HepG2 (cell line): ENCODE measurements around the gene OTUB2. TPM values are rescaled to one million over a fixed set of nuclear protein-coding genes. Genes with fewer than 3 reads are reported as not detected.

Experiments
- ADNP ChIP-seq: sonication (generic); formaldehyde crosslinking; IDR thresholded peaks from 2 replicates; pipeline ENCODE4 v1.4.0; 2020; ENCODE audit warnings: missing genetic modification reagents
- HOXA3 ChIP-seq: sonication (generic); formaldehyde crosslinking; IDR thresholded peaks from 2 replicates; pipeline ENCODE4 v1.5.0; 2020; ENCODE audit warnings: missing genetic modification reagents
- KDM5B ChIP-seq: sonication (generic); formaldehyde crosslinking; IDR thresholded peaks from 2 replicates; pipeline ENCODE4 v1.4.0; 2020; ENCODE audit warnings: missing genetic modification reagents, mild to moderate bottlenecking, borderline replicate concordance
- MED13 ChIP-seq: sonication (generic); formaldehyde crosslinking; IDR thresholded peaks from 2 replicates; pipeline ENCODE4 v1.5.0; 2020; ENCODE audit warnings: missing genetic modification reagents
- NAIF1 ChIP-seq: sonication (generic); formaldehyde crosslinking; IDR thresholded peaks from 2 replicates; pipeline ENCODE4 v1.5.0; 2020; ENCODE audit warnings: mild to moderate bottlenecking, missing genetic modification reagents, borderline replicate concordance
- NR1H2 ChIP-seq: sonication (generic); formaldehyde crosslinking; IDR thresholded peaks from 2 replicates; pipeline ENCODE4 v1.8.1; 2022; ENCODE audit warnings: low read depth, missing genetic modification reagents, borderline replicate concordance
- PRDM4 ChIP-seq: sonication (generic); formaldehyde crosslinking; IDR thresholded peaks from 2 replicates; pipeline ENCODE4 v1.9.0; 2021; ENCODE audit warnings: missing genetic modification reagents, borderline replicate concordance
- PTBP1 ChIP-seq: fragments of 200-400 bp; formaldehyde crosslinking; IDR thresholded peaks from 2 replicates; pipeline ENCODE4 v1.6.1; 2018; ENCODE audit warnings: low read length, low read depth; ENCODE audit not compliant: poor library complexity, severe bottlenecking
- RXRA ChIP-seq: sonication (generic); formaldehyde crosslinking; IDR thresholded peaks from 2 replicates; pipeline ENCODE4 v1.5.1; 2020; ENCODE audit warnings: missing genetic modification reagents
- SNAI1 ChIP-seq: sonication (generic); formaldehyde crosslinking; IDR thresholded peaks from 2 replicates; pipeline ENCODE4 v1.5.0; 2020; ENCODE audit warnings: mild to moderate bottlenecking, missing genetic modification reagents, borderline replicate concordance
- ZNF318 ChIP-seq: sonication (generic); formaldehyde crosslinking; IDR thresholded peaks from 2 replicates; pipeline ENCODE4 v1.4.0; 2020; ENCODE audit warnings: mild to moderate bottlenecking, missing genetic modification reagents
- ZNF512 ChIP-seq: sonication (generic); formaldehyde crosslinking; IDR thresholded peaks from 2 replicates; pipeline ENCODE4 v1.4.0; 2020; ENCODE audit warnings: mild to moderate bottlenecking, missing genetic modification reagents
- ZNF614 ChIP-seq: IDR thresholded peaks from 2 replicates; pipeline ENCODE4 v1.6.1; 2018; ENCODE audit warnings: missing biosample characterization, missing genetic modification reagents, inconsistent platforms, borderline replicate concordance
- ZNF691 ChIP-seq: sonication (generic); formaldehyde crosslinking; IDR thresholded peaks from 2 replicates; pipeline ENCODE4 v1.4.0; 2020; ENCODE audit warnings: missing genetic modification reagents, low read depth, mild to moderate bottlenecking, borderline replicate concordance
- ZNF776 ChIP-seq: sonication (generic); formaldehyde crosslinking; IDR thresholded peaks from 2 replicates; pipeline ENCODE4 v1.4.0; 2020; ENCODE audit warnings: mild to moderate bottlenecking, missing genetic modification reagents
- polyA plus RNA-seq, 8 experiments: library from polyadenylated mRNA; depleted of rRNA in 3 of 8; stranded (reverse) in 7 of 8; unstranded in 1 of 8; fragments of >200 nt; fragmentation: Illumina TruSeq in 4 of 8; extraction: Trizol in 4 of 8; gene quantifications; 2 replicates each; pipeline versions ENCODE4 v1.2.1 to v1.2.3, GENCODE V29; 2011 to 2016; ENCODE audit warnings: low read depth in 4 of 8, missing spikeins in 1 of 8, mixed read lengths in 1 of 8; ENCODE audit not compliant: insufficient read depth in 1 of 8
- total RNA-seq, 5 experiments: library from RNA; depleted of rRNA; stranded (reverse); fragments of >200 nt; fragmentation: Illumina TruSeq; extraction: Trizol; gene quantifications; 2 replicates each; pipeline ENCODE4 v1.2.3, GENCODE V29; 2016; ENCODE audit warnings: low read depth in 1 of 5

The OTUB2 gene
- total and polyA plus RNA-seq, 2 of the 13 experiments (the other 11 are each of a cell fraction or from before 2014, with no cell fraction given) = 2.2 to 2.4 TPM

- TF ChIP-seq ZNF691 (CRISPR knock-in tag) (0 out of 2 replicates have a peak, but pooled peaks have one; percentile 30), SNAI1 (CRISPR knock-in tag) (no peak), ZNF512 (CRISPR knock-in tag) (no peak), PRDM4 (CRISPR knock-in tag) (no peak), ADNP (CRISPR knock-in tag) (no peak), PTBP1 (no peak), HOXA3 (CRISPR knock-in tag) (no peak), KDM5B (CRISPR knock-in tag) (no peak), NR1H2 (CRISPR knock-in tag) (no peak), NAIF1 (CRISPR knock-in tag) (no peak), ZNF614 (CRISPR knock-in tag) (no peak), MED13 (CRISPR knock-in tag) (no peak), RXRA (CRISPR knock-in tag) (no peak), ZNF776 (CRISPR knock-in tag) (no peak), ZNF318 (CRISPR knock-in tag) (no peak)
Measured at GRCh38 chr14:94036313-94037167, 10.4 kb downstream of the OTUB2 start (continued).
